ENCODE data around the gene ATP2B3.

Gene ATP2B3

DNA sequence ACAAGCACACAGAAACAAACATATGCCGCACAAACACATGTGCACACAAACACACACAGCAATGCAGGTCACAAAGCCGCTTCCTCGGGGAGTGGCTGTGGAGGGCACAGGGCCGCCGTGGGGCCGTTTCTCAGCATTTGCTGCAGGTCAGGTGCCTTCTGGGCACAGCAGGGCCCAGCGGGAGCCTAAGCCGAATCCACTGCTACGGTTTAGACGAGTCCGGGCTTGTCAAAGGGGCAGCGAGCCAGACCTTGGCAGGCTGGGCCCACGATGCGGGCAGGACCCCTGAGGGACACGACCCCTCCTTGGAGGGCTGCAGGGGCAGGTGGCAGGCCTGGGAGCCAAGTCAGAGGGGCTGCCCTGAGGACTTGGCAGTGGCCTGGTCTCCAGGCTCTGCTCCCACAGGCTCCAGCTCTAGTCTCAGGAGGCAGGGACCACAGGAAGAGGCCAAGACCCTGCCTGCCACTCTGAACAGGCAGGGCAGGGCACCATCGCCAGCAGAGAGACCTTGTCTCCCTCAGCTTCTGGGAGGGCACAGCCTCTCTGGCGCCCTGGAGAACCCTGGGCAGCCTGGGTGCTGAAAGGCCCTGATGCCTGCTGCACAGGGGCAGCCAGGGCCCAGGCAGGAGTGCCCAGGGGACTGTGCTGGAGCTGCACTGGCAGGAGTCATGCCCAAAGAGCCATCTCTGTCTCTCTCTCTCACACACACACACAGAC is 5.5 kb upstream of the ATP2B3 start:
- no peak for FAIRE-seq

DNA sequence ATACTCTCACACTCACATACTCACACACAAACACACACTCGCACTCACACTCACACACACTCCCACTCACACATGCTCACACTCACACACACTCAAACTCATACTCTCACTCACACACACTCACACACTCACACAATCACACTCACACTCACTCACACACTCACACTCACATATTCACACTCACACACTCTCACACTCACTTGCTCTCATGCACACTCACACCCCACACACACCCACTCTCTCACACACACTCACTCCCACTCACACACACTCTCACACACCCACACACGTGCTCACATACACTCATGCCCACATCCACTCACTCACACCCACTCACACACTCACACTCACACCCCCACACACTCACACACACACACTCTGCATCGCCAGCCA is 4.9 kb upstream of the ATP2B3 start:
- FAIRE-seq = no peak

DNA sequence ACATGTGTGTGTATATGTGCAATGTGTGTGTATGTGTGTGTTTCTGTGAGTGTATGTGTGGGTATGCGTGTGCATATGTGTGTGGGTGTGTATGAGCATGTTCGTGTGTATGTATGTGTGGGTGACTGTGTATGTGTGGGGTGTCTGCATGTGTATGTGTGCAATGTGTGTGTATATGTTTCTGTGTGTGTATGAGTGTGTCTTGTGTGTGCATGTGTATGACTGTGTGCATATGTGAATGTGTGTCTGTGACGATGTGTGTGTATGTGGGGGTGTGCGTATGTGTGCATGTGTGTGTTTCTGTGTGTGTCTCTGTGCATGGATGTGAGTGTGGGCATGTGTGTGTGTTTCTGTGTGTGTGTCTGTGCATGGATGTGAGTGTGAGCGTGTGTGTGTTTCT is 4.2 kb upstream of the ATP2B3 start:
- FAIRE-seq = no peak

DNA sequence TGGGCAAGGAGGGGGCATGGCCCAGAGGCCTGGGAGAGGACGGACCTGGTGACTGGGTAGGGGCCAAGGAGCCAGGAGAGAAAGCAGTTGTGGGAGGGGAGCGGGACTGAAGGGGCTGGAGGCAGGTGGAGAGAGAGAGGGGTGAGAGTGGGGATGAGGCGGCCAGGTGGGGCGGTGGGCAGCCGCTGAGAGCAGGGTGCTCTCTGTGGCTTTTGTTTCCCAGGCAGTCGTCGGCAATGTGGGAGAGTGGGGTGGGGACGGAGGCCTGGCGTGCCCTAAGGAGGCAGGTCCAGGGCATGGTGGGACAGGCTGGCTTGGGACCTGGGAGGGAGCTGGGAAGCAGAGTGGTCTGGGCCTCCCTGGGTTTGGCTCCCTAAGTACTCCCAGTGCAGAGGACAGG is 3.2 kb upstream of the ATP2B3 start:
- no peak for FAIRE-seq

GRCh38 chrX:153515435-153515834 is 2.0 kb upstream of the ATP2B3 start:
- no peak for FAIRE-seq

- FAIRE-seq = no peak
Measured at GRCh38 chrX:153516073-153516472, 1.4 kb upstream of the ATP2B3 start.

DNA sequence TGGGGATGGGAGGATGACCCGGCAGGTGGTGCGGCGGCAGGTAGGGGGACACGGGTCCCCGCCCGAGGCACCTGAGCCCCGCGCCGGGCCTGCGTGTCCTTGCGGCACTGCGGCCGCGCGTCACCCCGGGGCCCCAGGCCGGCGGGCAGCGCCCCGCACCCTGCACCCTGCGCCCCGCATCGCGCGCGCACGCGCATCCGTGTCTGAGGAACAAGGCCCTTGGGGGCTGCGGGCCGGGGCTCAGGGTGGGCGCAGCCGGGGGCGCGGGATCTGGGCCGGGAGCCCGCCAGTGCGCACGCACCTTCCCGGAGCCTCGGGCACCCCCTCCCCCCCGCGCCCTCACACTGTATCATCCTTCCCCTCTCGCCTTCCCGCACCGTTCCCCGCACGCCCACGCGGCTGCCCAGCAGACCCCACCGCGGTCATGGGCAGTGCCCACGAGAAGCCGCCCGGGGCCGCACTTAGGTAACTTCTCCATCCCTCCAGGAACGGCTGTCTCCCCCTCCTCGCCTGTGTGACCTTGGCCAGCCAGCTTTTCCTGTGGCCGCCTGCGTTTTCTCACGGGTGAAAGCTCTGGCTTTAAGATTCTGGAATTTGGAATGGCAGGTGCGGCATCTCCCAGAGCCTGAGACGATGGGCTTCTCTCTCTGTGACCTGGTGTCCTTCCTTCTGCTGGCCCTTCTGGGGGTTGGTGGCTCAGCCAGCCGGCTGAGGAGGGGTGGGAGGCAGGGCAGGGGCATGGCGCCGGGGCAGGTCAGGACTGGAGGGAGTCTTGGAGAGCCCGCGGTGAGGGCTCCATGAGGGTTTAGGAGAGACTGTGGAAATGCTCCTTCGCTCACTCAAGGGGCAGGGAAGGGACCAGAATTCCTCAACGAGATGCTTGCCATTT is 748 bp downstream of the ATP2B3 start:
- FAIRE-seq = no peak

GRCh38 chrX:153519569-153520286 is 2.3 kb downstream of the ATP2B3 start:
- no peak for FAIRE-seq

- no peak for FAIRE-seq
Measured at GRCh38 chrX:153520287-153520917, 3.0 kb downstream of the ATP2B3 start.

DNA sequence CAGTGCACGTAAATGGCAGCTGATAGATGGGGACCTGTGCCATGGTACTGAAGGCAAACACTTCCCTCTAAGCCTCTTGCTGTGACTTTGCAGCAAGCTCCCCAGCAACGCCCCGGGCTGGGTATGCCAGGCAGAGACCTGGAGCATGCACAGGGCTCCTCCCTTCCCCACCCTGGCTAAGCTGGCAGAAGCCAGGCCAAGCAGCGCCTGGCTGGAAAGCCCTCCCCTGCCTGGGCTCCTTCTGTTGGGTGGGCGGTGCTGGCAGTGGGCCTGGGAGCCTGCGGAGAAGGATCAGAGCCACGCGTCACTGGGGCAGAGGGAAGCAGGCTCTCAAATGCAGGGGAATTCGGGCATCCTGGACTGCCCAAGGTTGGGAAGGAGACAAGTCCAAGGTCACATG is 3.6 kb downstream of the ATP2B3 start:
- no peak for FAIRE-seq

DNA sequence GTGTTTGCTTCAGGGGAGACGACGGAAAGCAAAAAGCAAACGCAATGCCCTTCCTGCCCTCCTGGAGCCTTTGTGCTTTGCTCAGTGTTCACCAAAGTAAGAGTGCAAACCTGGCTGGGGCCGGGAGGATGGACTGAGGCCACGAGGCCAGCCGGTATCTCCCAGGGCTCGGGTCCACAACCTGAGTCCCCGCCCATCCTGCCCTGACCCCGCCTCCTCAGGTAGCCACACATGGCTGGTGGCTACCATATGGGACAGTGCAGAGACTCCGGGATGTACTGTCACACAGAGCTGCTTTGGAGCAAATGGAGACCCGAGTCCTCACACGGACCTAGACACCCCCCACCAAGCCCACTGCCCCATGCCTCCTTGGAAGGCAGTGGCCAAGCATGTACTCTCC is 4.8 kb downstream of the ATP2B3 start:
- no peak for FAIRE-seq

DNA sequence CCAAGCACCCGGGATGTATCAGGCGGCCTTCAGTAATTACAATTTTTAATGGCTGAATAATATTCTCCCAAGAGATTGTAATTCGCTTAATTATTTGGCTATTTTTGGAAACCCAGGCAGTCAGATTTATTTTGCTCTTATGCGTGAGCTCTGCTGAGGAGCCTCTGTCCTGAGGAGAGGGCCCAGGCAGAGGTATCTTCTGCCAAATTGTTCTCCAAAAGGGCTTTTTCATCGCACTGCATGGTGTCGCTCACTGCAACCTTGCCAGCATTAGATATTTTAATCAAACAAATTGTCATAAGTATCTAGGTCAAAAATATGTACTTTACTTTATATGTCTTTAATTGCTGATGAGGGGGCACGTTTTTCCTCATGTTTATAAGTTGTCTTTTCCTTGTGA is 5.8 kb downstream of the ATP2B3 start:
- FAIRE-seq = no peak

GRCh38 chrX:153524234-153524633 is 6.8 kb downstream of the ATP2B3 start:
- FAIRE-seq = no peak

GRCh38 chrX:153525451-153525850 is 8.0 kb downstream of the ATP2B3 start:
- FAIRE-seq = no peak

DNA sequence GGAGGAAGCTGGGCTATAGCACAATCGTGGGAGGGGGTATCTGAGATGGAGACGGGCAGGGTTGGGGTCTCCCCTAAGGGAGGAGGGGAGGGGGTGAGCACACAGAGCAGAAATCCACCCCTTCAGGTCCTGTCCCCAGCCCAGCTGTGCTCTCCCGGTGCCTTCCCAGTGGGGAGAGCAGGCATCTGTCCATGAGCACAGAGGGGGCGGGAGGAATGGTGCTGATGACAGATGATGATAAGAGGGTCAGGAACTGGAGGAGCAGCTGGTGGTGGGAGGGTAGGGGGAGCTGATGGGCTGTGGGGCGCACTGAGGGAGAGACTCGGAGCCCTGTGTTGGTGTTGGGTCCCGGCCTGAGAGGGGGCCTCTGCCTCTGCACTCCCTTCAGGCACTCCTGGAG is 8.6 kb downstream of the ATP2B3 start:
- no peak for FAIRE-seq

GRCh38 chrX:153526801-153527200 is 9.4 kb downstream of the ATP2B3 start:
- FAIRE-seq = no peak

GRCh38 chrX:153527208-153527607 is 9.8 kb downstream of the ATP2B3 start:
- no peak for FAIRE-seq

GRCh38 chrX:153530411-153531129 is 13.1 kb downstream of the ATP2B3 start:
- FAIRE-seq = no peak

DNA sequence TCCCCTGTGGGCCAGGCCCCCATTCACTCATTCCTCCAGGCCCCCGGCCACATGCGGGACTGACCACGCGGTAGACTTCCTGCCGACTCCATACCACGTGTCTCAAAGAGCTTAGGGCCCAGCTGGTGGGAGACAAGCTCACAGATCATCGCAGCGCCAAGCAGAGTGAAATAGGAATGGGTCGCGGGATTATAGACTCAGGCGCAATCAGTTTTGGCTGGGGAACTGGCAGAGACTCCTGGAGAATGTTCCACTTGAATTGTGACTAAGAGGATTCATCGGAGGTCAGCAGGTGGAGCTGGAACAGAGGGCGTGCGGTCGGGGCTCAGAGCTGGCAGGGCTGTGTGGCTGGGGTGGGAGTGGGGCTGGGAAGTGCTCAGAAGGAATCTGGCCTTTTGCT is 15.6 kb downstream of the ATP2B3 start:
- no peak for FAIRE-seq

DNA sequence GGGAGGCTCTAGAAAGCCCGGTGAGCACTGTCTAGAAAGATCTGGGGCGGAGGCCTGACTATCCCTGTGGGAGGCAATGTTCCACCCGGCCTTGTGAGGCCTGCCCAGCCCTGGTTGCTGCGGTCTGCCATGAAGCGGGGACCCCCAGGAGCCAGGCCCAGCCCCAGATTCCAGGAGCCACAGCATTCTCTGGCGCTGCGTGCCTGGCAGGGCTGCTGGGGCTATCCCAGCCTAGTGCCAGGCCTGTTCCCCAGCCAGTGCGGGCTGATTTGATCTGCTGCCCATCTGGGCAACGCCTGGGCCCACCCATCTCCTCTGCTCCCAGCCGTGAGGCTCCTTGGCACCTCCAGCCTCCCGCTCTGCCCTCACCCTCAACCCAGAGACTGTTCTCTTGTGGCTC is 19.6 kb downstream of the ATP2B3 start:
- no peak for FAIRE-seq

DNA sequence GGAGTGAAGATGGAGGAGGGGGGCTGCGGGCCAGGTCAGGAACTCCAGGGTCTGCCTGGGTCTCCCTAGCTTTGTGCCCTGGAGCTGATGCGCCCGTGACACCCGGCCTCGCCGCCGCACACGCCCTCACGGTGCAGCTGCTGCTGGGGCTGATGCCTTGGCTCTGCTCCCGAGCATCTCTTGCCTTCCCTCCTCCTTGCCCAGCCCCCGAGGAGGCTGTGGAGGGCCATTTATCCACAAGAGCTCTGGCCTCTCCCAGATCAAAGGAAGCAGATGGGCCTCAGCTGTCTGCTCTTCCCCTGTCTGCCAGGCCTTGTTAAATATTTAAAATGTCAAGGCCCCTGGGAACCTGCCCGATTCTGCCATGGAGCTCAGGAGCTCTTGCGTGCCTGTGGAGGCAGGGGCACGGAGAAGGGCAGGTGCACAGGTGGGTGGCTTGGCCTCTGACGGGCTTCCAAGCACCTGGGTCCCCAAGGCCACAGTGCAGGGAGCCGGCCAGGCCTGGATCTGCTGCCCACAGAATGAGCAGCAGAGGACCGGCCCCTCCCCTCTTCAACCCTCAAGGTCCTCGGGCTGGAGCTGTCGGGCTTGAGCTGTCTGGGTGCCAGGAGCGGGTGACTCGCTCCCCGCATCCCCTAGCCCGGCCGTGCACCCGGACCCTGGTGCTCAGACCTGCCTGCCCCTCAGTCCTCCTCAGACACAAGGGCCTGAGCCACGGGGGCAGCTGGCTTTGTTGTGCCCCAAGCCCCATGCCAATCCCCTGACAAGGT is 20.3 kb downstream of the ATP2B3 start:
- FAIRE-seq = no peak

DNA sequence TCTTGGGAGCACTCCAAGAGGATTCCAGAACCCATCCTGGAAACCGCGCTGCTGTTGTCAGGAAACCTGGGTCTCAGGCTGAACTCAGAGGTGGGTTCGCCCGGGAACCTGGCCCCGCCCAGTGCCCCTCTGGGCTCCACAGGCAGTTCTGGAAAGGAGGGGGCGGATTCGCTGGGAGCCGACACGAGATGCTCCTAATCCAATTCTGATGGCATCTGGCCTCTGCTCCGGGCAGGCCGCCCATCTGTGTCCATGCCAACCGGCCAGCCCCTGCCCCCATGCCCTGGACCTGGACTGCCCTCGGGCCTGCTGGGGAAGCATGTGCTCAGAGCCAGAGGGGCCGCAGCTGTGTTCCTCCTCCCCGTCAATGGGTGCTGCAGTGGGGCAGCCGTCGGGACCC is 21.0 kb downstream of the ATP2B3 start:
- FAIRE-seq = no peak
